GM12875 (cell line): ENCODE measurements around the gene NIN.

Experiments used
- H3K4me3 ChIP-seq: one replicate; pipeline ENCODE4 v1.5.1; 2011; ENCODE audit warnings: low read depth, low read length, control low read depth
- TF ChIP-seq, protein P1 (sequence below): IDR thresholded peaks from 2 replicates; pipeline ENCODE4 v1.5.1; 2011; ENCODE audit warnings: low read depth, mild to moderate bottlenecking, control low read depth, inconsistent platforms, low read length, moderate library complexity, borderline replicate concordance; ENCODE audit not compliant: insufficient read depth

The NIN gene

DNA sequence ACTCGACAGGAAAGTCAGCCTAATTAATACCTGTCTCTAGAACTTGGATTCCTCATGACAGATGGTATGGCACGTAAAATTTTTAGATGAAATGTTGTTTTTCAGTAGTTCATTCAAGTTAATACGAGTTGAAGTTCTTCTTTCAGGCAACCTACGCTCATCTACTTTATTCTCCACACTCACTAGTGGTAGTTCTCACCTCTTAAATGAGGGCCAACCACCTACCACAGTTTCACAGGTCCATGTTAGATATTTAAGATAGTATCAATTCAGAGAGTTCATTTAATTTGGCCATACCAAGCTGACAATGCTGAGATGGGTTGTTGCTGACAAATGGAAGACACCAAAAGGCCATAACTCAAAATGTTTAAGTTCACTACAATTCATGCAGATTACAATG lies 50.6 kb downstream of the NIN start:
- H3K4me3 ChIP-seq = no peak overlapping the region
- TF ChIP-seq, protein P1, sequence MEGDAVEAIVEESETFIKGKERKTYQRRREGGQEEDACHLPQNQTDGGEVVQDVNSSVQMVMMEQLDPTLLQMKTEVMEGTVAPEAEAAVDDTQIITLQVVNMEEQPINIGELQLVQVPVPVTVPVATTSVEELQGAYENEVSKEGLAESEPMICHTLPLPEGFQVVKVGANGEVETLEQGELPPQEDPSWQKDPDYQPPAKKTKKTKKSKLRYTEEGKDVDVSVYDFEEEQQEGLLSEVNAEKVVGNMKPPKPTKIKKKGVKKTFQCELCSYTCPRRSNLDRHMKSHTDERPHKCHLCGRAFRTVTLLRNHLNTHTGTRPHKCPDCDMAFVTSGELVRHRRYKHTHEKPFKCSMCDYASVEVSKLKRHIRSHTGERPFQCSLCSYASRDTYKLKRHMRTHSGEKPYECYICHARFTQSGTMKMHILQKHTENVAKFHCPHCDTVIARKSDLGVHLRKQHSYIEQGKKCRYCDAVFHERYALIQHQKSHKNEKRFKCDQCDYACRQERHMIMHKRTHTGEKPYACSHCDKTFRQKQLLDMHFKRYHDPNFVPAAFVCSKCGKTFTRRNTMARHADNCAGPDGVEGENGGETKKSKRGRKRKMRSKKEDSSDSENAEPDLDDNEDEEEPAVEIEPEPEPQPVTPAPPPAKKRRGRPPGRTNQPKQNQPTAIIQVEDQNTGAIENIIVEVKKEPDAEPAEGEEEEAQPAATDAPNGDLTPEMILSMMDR = no peak

- TF ChIP-seq, protein P1 = no peak
Observed at GRCh38 chr14:50778721-50779483, 52.1 kb downstream of the NIN start.

DNA sequence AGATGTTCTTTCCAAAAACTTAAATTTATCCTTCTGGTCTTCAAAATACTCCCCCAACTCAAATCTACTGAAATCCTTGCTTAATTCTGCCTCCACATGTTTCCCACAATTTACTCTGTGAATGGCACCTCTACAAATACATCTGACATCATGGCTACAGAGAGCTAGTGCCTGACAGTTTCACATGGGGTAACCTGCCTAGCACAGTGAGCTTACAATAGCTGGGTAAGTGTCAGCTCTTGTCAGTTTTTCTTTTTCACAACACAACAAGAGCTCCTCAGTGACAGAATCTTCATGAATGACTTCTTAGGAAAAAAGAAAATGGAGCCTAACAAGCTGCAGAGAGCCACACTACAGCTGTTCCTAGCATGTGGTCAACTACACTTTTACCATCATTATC lies 54.4 kb downstream of the NIN start:
- TF ChIP-seq, protein P1 = no peak
- H3K4me3 ChIP-seq = no peak overlapping the region

More at GRCh38 chr14:50778721-50779483, 52.1 kb downstream of the NIN start:
- H3K4me3 ChIP-seq = no peak overlapping the region

- TF ChIP-seq, protein P1 = no peak
Observed at GRCh38 chr14:50775357-50775756, 55.6 kb downstream of the NIN start.

GRCh38 chr14:50774542-50775267 lies 56.3 kb downstream of the NIN start:
- no peak overlapping the region for H3K4me3 ChIP-seq
- TF ChIP-seq, protein P1 = no peak

More at GRCh38 chr14:50775357-50775756, 55.6 kb downstream of the NIN start:
- no peak overlapping the region for H3K4me3 ChIP-seq

- H3K4me3 ChIP-seq = no peak overlapping the region
- TF ChIP-seq, protein P1 = peak; percentile 72
Observed at GRCh38 chr14:50773632-50774541, 57.1 kb downstream of the NIN start.
